HCT116 (cell line): ENCODE data around the gene PRDM1. TPM values are rescaled to one million over a fixed set of nuclear protein-coding genes. Genes with fewer than 3 reads are reported as not detected.

ENCODE experiments used
- ATAC-seq: fragments of 200-7000 bp; cut with Tn5 transposase; 2 replicates; pipeline ENCODE4 v1.9.1; 2020; ENCODE audit warnings: mild to moderate bottlenecking, moderate library complexity
- BruUV-seq: library from RNA; stranded (reverse); fragments of 400-500 nt; replicated peaks from 2 replicates; lab custom pipeline; 2021; lab: Mats Ljungman, UMichigan
- CTCF ChIA-PET: fragments of 300-600 bp; sonication (Branson Sonifier 250); formaldehyde crosslinking; loops from one replicate; lab custom pipeline; 2021; ENCODE audit warnings: antibody characterized with exemption; lab: Charles Lee
- POLR2A ChIA-PET: fragments of 300-600, 350-600 bp; sonication (Branson Sonifier 250); formaldehyde crosslinking; loops from one replicate; lab custom pipeline; 2021; ENCODE audit warnings: antibody characterized with exemption; lab: Charles Lee
- RAD21 ChIA-PET, 2 experiments: fragments of 300-600 bp; sonication (Branson Sonifier 250); formaldehyde crosslinking; loops; one replicate each; lab custom pipeline; 2023; ENCODE audit warnings: low total read pairs in 2 of 2; ENCODE audit not compliant: uncharacterized antibody in 2 of 2, unreplicated experiment in 2 of 2, low non-redundant PET in 1 of 2; lab: Charles Lee
- DNase-seq: peaks from one replicate; pipeline ENCODE4 v3.0.0-alpha.2; 2010; ENCODE audit warnings: low read depth, low spot score
- H2AFZ ChIP-seq: fragments of 200-600 bp; shearing (Covaris generic), sonication (generic); 2 replicates; pipeline ENCODE4 v1.6.1; 2017; ENCODE audit warnings: low read depth, mixed run types, mixed read lengths, antibody characterized with exemption, low read length; ENCODE audit not compliant: poor library complexity, severe bottlenecking
- H3K27ac ChIP-seq: 2 replicates; pipeline ENCODE4 v1.5.1; 2012; ENCODE audit warnings: low read depth, low read length
- H3K27me3 ChIP-seq: fragments of 200-600 bp; sonication (generic); 2 replicates; pipeline ENCODE4 v1.6.1; 2016; ENCODE audit warnings: mixed run types, low read length, mixed read lengths; ENCODE audit not compliant: insufficient read depth
- H3K36me3 ChIP-seq, 2 experiments: fragments of 200-500 bp in 1 of 2; fragments of 200-600 bp in 1 of 2; sonication (Bioruptor generic) in 1 of 2; sonication (generic) in 1 of 2; 2 replicates each; pipeline versions ENCODE4 v1.5.1 to v1.6.1; 2014 to 2016; ENCODE audit warnings: low read length in 2 of 2, inconsistent platforms in 1 of 2, mixed read lengths in 1 of 2, mixed run types in 1 of 2; ENCODE audit not compliant: insufficient read depth in 2 of 2, control insufficient read depth in 1 of 2
- H3K4me1 ChIP-seq, 2 experiments: fragments of 200-600 bp in 1 of 2; sonication (generic) in 1 of 2; 2 replicates each; pipeline versions ENCODE4 v1.5.1 to v1.6.1; 2012 to 2017; ENCODE audit warnings: low read length in 2 of 2, inconsistent platforms in 1 of 2, mild to moderate bottlenecking in 1 of 2, mixed read lengths in 1 of 2, mixed run types in 1 of 2, moderate library complexity in 1 of 2; ENCODE audit not compliant: insufficient read depth in 2 of 2, control insufficient read depth in 1 of 2
- H3K4me2 ChIP-seq: fragments of 200-600 bp; sonication (generic); 2 replicates; pipeline ENCODE4 v1.6.1; 2017; ENCODE audit warnings: mixed run types, low read length, mixed read lengths
- H3K4me3 ChIP-seq, 2 experiments: fragments of 200-600 bp in 1 of 2; sonication (generic) in 1 of 2; replicated peaks in 1 of 2; 2 replicates each; pipeline ENCODE4 v1.5.1; 2011 to 2016; ENCODE audit warnings: low read length in 2 of 2, control low read depth in 1 of 2, low read depth in 1 of 2, mild to moderate bottlenecking in 1 of 2, mixed read lengths in 1 of 2, mixed run types in 1 of 2
- H3K79me2 ChIP-seq: fragments of 200-600 bp; sonication (generic); 2 replicates; pipeline ENCODE4 v1.6.1; 2017; ENCODE audit warnings: mild to moderate bottlenecking, mixed run types, low read length, moderate library complexity, mixed read lengths; ENCODE audit not compliant: insufficient read depth
- H3K9ac ChIP-seq: fragments of 200-600 bp; sonication (generic); 2 replicates; pipeline ENCODE4 v1.6.1; 2016; ENCODE audit warnings: low read length, mixed read lengths
- H3K9me2 ChIP-seq: fragments of 200-600 bp; sonication (generic), shearing (Covaris generic); 2 replicates; pipeline ENCODE4 v1.6.1; 2017; ENCODE audit warnings: mixed run types, mild to moderate bottlenecking, moderate library complexity; ENCODE audit not compliant: insufficient read depth
- H3K9me3 ChIP-seq, 2 experiments: fragments of 200-500 bp in 1 of 2; fragments of 200-600 bp in 1 of 2; sonication (Bioruptor generic) in 1 of 2; sonication (generic) in 1 of 2; 2 replicates each; pipeline ENCODE4 v1.6.1; 2014 to 2017; ENCODE audit warnings: low read length in 2 of 2, mixed read lengths in 2 of 2, inconsistent platforms in 1 of 2, low read depth in 1 of 2, mild to moderate bottlenecking in 1 of 2, mixed run types in 1 of 2, moderate library complexity in 1 of 2; ENCODE audit not compliant: control insufficient read depth in 1 of 2, insufficient read depth in 1 of 2
- H4K20me1 ChIP-seq: fragments of 200-600 bp; sonication (generic), shearing (Covaris generic); 2 replicates; pipeline ENCODE4 v1.6.1; 2017; ENCODE audit warnings: mixed run types, mild to moderate bottlenecking, moderate library complexity; ENCODE audit not compliant: insufficient read depth
- CEBPB ChIP-seq: IDR thresholded peaks from 2 replicates; pipeline ENCODE4 v1.6.1; 2012; ENCODE audit warnings: low read depth
- ELF1 ChIP-seq: IDR thresholded peaks from 2 replicates; pipeline ENCODE4 v1.6.1; 2012; ENCODE audit warnings: low read depth, borderline replicate concordance
- EZH2 ChIP-seq: fragments of 200-600 bp; sonication (generic); IDR thresholded peaks from 2 replicates; pipeline ENCODE4 v1.6.1; 2017; ENCODE audit warnings: antibody characterized with exemption, mixed run types
- EZH2phosphoT487 ChIP-seq: fragments of 200-600 bp; IDR thresholded peaks from 2 replicates; pipeline ENCODE4 v1.6.1; 2018; ENCODE audit warnings: antibody characterized with exemption, borderline replicate concordance
- FOSL1 ChIP-seq: IDR thresholded peaks from 2 replicates; pipeline ENCODE4 v1.6.1; 2012; ENCODE audit warnings: low read depth
- POLR2A ChIP-seq: IDR thresholded peaks from 2 replicates; pipeline ENCODE4 v1.7.0; 2011; ENCODE audit warnings: borderline replicate concordance; ENCODE audit not compliant: insufficient read depth, insufficient read length; ENCODE audit errors: extremely low read depth
- POLR2AphosphoS5 ChIP-seq: IDR thresholded peaks from 2 replicates; pipeline ENCODE4 v1.6.1; 2011; ENCODE audit warnings: mild to moderate bottlenecking, low read depth, low read length, moderate library complexity
- SIN3A ChIP-seq: IDR thresholded peaks from 2 replicates; pipeline ENCODE4 v1.6.1; 2012; ENCODE audit warnings: low read depth
- SP1 ChIP-seq: IDR thresholded peaks from 2 replicates; pipeline ENCODE4 v1.6.1; 2012; ENCODE audit warnings: low read depth
- SRF ChIP-seq: IDR thresholded peaks from 2 replicates; pipeline ENCODE4 v1.6.1; 2012; ENCODE audit warnings: low read depth
- TCF7L2 ChIP-seq: IDR thresholded peaks from 2 replicates; pipeline ENCODE4 v1.7.0; 2011; ENCODE audit warnings: borderline replicate concordance, inconsistent platforms; ENCODE audit not compliant: insufficient read depth, insufficient read length; ENCODE audit errors: extremely low read depth
- YY1 ChIP-seq: IDR thresholded peaks from 2 replicates; pipeline ENCODE4 v1.6.1; 2011; ENCODE audit warnings: low read length, low read depth, moderate library complexity, mild to moderate bottlenecking; ENCODE audit not compliant: insufficient replicate concordance; ENCODE audit errors: extremely low read depth
- ZNF274 ChIP-seq: fragments of 200-500 bp; sonication (Bioruptor generic); IDR thresholded peaks from 2 replicates; pipeline ENCODE4 v1.6.1; 2014; ENCODE audit warnings: mild to moderate bottlenecking, low read depth, low read length, inconsistent platforms
- intact Hi-C: fragments of 100-400 bp; cut with micrococcal nuclease; formaldehyde crosslinking; loops from 2 replicates; pipeline ENCODE4 v1.10.0; 2022
- total RNA-seq: library from RNA; stranded (reverse); gene quantifications from one replicate; pipeline ENCODE4 v1.2.1, GENCODE V29; 2021; ENCODE audit not compliant: unreplicated experiment
- TF ChIP-seq, protein P1 (sequence below): IDR thresholded peaks from 2 replicates; pipeline ENCODE4 v1.6.1; 2012; ENCODE audit warnings: low read depth

Gene PRDM1
- total RNA-seq, 1 experiment from 2014 or later, result 3.4 TPM

DNA sequence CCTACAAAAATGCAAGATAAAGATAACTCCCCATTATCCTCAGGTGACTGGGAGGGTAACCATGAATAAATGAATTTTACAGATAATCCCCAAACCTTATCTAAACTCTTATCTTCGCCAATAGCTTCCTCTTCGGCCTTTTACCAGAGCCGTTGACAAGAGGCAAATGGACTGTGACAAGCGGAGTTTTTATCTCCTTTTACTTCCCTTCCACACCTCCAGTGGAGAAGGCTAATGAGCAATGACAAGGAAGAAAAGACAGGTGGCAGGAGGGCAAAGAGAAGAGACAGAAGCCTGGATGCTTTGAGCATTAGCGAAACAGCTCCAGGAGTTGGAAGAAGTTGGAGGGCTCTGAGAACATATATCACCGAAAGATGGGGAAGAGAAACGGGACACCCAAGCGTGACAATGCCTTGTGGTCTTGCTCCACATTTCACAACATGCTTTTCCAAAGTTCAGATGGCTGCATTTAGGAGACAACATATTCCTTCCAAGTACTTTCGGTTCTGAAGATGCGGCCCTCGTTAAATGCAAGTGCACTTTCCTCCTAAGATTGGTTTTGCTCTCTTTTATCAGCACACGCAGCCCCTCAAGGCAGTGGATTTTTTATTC is 69.2 kb downstream of the PRDM1 start:
- TF ChIP-seq POLR2A (no peak), POLR2AphosphoS5 (no peak), EZH2 (no peak), CEBPB (no peak), SIN3A (no peak), SP1 (no peak), ELF1 (no peak), YY1 (no peak), ZNF274 (no peak), FOSL1 (no peak), EZH2phosphoT487 (no peak), TCF7L2 (no peak), SRF (no peak)
- TF ChIP-seq, protein P1, sequence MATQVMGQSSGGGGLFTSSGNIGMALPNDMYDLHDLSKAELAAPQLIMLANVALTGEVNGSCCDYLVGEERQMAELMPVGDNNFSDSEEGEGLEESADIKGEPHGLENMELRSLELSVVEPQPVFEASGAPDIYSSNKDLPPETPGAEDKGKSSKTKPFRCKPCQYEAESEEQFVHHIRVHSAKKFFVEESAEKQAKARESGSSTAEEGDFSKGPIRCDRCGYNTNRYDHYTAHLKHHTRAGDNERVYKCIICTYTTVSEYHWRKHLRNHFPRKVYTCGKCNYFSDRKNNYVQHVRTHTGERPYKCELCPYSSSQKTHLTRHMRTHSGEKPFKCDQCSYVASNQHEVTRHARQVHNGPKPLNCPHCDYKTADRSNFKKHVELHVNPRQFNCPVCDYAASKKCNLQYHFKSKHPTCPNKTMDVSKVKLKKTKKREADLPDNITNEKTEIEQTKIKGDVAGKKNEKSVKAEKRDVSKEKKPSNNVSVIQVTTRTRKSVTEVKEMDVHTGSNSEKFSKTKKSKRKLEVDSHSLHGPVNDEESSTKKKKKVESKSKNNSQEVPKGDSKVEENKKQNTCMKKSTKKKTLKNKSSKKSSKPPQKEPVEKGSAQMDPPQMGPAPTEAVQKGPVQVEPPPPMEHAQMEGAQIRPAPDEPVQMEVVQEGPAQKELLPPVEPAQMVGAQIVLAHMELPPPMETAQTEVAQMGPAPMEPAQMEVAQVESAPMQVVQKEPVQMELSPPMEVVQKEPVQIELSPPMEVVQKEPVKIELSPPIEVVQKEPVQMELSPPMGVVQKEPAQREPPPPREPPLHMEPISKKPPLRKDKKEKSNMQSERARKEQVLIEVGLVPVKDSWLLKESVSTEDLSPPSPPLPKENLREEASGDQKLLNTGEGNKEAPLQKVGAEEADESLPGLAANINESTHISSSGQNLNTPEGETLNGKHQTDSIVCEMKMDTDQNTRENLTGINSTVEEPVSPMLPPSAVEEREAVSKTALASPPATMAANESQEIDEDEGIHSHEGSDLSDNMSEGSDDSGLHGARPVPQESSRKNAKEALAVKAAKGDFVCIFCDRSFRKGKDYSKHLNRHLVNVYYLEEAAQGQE, result no peak
- Histone ChIP-seq H4K20me1 (no peaks in the 10 kb centered on the region), H3K9me2 (no peaks in the 10 kb centered on the region), H3K9me3 (no peaks in the 10 kb centered on the region), H3K4me2 (no peak overlapping the region), H3K36me3 (no peaks in the 10 kb centered on the region), H3K4me1 (peaks cover 0 to 16% of the 10 kb centered on the region in 2 experiments; a peak in 2 of 4 replicates), H3K4me3 (no peak overlapping the region), H3K9ac (no peak overlapping the region), H3K27me3 (no peaks in the 10 kb centered on the region), H3K27ac (no peak overlapping the region), H3K79me2 (no peaks in the 10 kb centered on the region), H2AFZ (no peak overlapping the region)
- intact Hi-C loops, result no loop called here
- CTCF ChIA-PET, result no interaction called here
- RAD21 ChIA-PET, result no interaction called here
- no peak for DNase-seq
- POLR2A ChIA-PET, result no interaction called here
- ATAC-seq, result no peak
- no TSS peak for BruUV-seq
